ENCODE results near the gene USP22.

DNA sequence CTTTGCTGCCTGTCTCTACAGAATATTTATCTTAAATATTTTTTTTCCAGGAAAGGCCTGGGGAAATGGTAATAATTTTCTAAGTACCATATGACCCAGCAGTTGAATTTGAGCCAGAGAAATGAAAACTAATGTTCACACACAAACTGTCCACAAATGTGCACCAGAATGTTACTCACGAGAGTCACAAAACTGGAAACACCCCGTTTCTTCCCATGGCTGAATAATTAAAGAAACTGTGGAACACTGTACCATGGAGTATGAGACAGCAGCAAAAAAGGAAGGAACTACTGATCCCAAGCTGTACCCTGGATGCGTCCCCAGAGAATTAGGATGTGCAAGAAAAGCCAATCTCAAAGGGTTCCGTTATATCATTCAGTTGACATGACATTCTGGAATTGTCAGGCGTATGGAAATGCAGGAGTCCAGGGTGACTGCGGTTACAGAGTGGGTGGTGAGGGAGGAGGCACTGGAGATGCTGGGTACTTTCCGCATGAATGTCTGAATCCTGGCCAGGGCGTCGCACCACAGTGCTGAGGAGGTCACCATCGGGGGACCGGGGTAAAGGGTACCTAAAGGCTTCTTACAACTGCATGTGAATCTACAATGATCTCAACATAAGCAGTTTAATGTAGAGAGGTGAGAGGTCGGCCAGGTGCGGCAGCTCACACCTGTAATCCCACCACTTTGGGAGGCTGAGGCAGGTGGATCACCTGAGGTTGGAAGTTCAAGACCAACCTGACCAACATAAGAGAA is 34.5 kb downstream of the USP22 start:
- TF ChIP-seq, protein P1, sequence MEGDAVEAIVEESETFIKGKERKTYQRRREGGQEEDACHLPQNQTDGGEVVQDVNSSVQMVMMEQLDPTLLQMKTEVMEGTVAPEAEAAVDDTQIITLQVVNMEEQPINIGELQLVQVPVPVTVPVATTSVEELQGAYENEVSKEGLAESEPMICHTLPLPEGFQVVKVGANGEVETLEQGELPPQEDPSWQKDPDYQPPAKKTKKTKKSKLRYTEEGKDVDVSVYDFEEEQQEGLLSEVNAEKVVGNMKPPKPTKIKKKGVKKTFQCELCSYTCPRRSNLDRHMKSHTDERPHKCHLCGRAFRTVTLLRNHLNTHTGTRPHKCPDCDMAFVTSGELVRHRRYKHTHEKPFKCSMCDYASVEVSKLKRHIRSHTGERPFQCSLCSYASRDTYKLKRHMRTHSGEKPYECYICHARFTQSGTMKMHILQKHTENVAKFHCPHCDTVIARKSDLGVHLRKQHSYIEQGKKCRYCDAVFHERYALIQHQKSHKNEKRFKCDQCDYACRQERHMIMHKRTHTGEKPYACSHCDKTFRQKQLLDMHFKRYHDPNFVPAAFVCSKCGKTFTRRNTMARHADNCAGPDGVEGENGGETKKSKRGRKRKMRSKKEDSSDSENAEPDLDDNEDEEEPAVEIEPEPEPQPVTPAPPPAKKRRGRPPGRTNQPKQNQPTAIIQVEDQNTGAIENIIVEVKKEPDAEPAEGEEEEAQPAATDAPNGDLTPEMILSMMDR (IDR thresholded peaks at IDR 0.05; ENCODE audit: control extremely low read depth in 1 of 3, insufficient read depth in 1 of 3, low read depth in 1 of 3, low read length in 3 of 3) = no peak
- TF ChIP-seq, protein P2, sequence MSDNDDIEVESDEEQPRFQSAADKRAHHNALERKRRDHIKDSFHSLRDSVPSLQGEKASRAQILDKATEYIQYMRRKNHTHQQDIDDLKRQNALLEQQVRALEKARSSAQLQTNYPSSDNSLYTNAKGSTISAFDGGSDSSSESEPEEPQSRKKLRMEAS (IDR thresholded peaks at IDR 0.05) = no peak
- TF ChIP-seq SUZ12 (IDR thresholded peaks at IDR 0.05; ENCODE audit: low read length) (no peak), NRF1 (IDR thresholded peaks at IDR 0.05; ENCODE audit: low read depth, low read length) (no peak), TBP (IDR thresholded peaks at IDR 0.05; ENCODE audit: low read depth, low read length) (no peak), MAFK (IDR thresholded peaks at IDR 0.05; ENCODE audit: low read depth, low read length) (no peak), POLR2A (IDR thresholded peaks at IDR 0.05; ENCODE audit: control extremely low read depth in 1 of 2, low read depth in 2 of 2, low read length in 2 of 2) (no peak), NANOG (IDR thresholded peaks at IDR 0.05; ENCODE audit: insufficient read depth, low read depth, low read length, poor library complexity, severe bottlenecking) (no peak), SP1 (IDR thresholded peaks at IDR 0.05; ENCODE audit: low read depth, low read length) (no peak)

Data from H1 (cell line).